Articular chondrocyte of knee joint (primary cell): Measurements from ENCODE around the gene LRRC56. TPM values are rescaled to one million over a fixed set of nuclear protein-coding genes. Genes with fewer than 3 reads are reported as not detected.

Experiments
- small RNA-seq: library from RNA; depleted of rRNA; stranded (forward); fragments of <200 nt; gene quantifications from one replicate; pipeline ENCODE3, GENCODE V24; 2012
- total RNA-seq: library from RNA; depleted of rRNA; stranded (reverse); fragments of >200 nt; gene quantifications from 2 replicates; pipeline ENCODE4 v1.2.3, GENCODE V29; 2012

LRRC56 gene
- total RNA-seq: 0.54 and 0.91 TPM in 2 replicates

DNA sequence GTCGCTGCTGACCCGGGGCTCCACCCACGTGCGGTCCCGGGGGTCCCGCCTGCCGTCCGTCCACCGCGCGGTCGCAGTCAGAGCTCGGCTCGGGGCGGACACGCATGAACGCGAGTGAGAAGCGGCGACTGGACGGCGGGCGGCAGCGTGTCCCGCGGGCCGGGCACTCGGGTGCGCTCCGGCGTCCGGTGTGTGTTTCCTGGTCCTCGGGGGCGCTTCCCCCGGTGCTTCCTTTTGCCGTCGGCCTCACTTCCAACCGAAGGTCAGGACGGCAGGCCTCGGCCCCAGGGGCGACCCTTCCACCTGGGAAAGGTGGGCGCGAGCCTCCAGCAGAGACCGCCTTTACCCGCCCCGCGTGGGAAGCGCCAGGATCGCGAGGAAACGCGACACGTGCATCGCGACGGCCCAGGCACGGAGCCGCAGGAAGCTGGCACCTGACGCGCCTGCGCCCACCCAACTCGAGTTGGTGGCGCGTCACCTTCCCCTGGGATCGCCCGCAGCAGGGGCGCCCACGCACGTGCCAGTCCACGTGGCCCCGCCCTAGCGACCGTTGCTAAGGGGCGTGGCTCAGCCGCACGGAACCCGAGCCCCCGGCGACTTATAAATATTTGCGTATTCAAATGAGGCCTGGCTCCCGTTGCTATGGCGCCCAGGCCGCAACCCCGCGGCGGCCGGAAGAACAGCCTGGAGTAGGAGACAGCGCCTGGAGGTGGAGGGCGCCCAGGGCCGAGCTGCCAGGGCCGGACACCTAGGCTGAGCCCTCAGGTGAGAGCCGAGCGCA is at the start of gene LRRC56:
Gene LRRC56 (plus strand): TSS at position 687 of the 781 bp plus-strand sequence. CDS start 3,158 bp downstream, outside the sequence.

GRCh38 chr11:506995-507726 is 30.2 kb upstream of the LRRC56 start, which contains the start of gene RNH1:
Gene RNH1 (minus strand): TSS chr11:507242. CDS start chr11:502162, 5,080 bp downstream.

DNA sequence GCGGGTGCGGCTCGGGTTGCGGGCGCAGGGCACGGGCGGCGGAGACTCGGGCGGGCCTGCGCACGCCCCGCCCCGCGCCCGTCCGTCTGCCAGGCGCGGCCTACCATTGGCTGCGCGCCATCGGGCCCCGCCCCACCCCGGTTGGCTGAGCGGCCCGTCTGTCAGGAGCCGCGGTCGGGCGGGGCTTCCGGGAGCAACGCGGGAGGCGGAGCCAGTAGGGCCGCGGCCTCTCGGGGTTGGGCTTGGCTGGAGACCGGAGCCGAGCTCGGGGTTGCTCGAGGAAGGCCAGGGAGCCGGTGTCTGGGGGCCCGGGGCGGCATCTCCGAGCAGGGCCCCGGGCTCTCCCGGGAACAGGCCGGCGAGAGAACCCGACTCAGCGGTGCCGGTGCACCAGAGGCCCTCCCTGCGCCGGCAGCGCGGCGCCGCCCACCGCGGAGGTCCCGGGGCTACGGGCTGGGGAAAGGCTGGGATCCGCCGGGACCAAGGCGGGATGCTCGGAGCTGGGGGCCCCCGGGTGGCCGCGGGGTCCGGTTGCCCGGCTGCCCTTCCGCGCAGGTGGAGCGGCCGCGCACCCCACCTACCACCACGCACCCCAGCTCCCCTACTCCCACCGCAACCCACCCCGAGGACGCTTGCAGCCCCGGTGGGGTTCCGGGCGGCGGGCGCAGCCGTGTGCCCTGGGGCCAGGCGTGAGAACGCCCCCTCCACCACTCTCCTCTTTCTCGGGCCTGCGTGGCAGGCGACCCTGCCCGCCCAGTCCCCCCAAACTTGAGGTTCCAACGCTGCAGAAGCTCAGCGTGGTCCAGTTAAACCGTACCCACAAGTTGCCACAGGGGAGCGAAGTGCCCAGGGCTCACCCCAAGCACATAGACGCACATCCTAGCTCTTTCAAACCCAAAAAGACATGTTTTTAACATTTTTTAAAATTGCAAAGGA is 1.5 kb upstream of the LRRC56 start, which contains the start of gene HRAS:
Gene HRAS (minus strand): TSS at position 58 of the 936 bp plus-strand sequence.

DNA sequence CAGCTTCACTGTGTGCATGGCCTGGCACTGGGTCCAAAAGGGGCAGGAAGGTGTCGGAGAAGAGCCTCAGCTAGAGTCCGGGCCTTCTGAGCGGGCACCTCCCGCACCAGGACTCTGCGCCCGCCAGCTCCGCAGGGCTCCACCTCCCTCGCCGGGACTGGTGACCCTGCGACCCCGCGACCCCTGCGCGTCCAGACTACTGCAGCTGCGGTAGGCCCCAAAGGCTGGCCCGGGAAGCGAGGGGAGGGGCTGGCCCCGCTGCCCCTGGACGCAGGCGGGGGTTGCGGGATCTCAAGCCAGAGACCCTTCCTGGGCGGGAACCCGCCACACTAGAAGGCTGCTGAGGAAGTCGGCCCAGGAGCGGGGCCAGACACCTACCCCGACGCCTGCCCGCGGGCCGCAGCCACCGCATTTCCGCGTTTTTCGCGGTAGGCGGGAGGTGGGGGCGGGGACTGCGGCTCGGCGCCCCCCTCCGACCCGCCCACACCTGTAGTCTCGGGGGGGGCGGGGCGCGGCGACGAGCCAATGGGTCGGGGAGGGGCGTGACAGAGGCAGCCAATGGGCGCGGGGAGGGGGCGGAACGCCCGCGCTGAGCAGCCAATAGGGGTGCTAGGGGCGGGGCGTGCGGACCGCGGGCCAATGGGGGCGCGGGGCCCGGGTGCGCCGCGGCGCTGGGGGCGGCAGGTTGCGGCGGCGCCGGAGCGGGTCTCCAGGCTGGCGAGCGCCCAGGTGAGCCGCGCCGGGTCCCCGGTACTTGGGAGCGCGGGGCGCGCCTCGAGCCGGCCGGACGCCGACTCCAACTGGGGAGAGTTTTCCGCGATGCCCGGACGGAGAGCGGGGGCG is 23.2 kb downstream of the LRRC56 start, which contains the start of the genes LMNTD2 and RASSF7:
Gene LMNTD2 (minus strand): TSS at position 434 of the 843 bp plus-strand sequence. CDS start 22 bp downstream, at position 412.
Gene RASSF7 (plus strand): TSS at position 666 of the 843 bp plus-strand sequence. CDS start 799 bp downstream, outside the sequence.

GRCh38 chr11:575996-576768 is 38.9 kb downstream of the LRRC56 start, which contains the start of gene PHRF1:
Gene PHRF1 (plus strand): TSS chr11:576470. CDS start chr11:581513, 5,043 bp downstream.

Small RNA genes lying within 50 kb of the gene (small RNA-seq; reads per million reads assigned to genes)
- 392 reads per million, percentile 99 among the genes with 10 or more reads in this experiment for gene MIR210

Other genes with a start within 250 kb of the LRRC56 start
- gene PGGHG, start 248.4 kb upstream of the LRRC56 start, total RNA-seq: 7.0 and 11.0 TPM in 2 replicates
- gene IFITM5, start 238.0 kb upstream of the LRRC56 start, total RNA-seq: not detected in 2 replicates
- 63.3 and 122 TPM in 2 replicates for gene IFITM2, start 229.7 kb upstream of the LRRC56 start, total RNA-seq
- 44.9 and 51.7 TPM in 2 replicates for gene IFITM1, start 223.5 kb upstream of the LRRC56 start, total RNA-seq
- 103 and 138 TPM in 2 replicates for gene IFITM3, start 216.7 kb upstream of the LRRC56 start, total RNA-seq
- 0.52 and 0.65 TPM in 2 replicates for gene B4GALNT4, start 168.0 kb upstream of the LRRC56 start, total RNA-seq
- 0.52 and 1.2 TPM in 2 replicates for gene PKP3, start 143.3 kb upstream of the LRRC56 start, total RNA-seq
- 14.0 and 19.3 TPM in 2 replicates for gene SIGIRR, start 122.5 kb upstream of the LRRC56 start, total RNA-seq
- gene ANO9, start 95.5 kb upstream of the LRRC56 start, total RNA-seq: not detected in 2 replicates
- gene PTDSS2, start 87.2 kb upstream of the LRRC56 start, total RNA-seq: 23.2 and 24.0 TPM in 2 replicates
- 292 and 316 TPM in 2 replicates for gene RNH1, start 30.3 kb upstream of the LRRC56 start, total RNA-seq
- 27.3 and 34.6 TPM in 2 replicates for gene HRAS, start 2.0 kb upstream of the LRRC56 start, total RNA-seq
- gene LMNTD2, start 23.2 kb downstream of the LRRC56 start, total RNA-seq: 0.26 and 0.32 TPM in 2 replicates
- 2.2 and 7.2 TPM in 2 replicates for gene RASSF7, start 23.4 kb downstream of the LRRC56 start, total RNA-seq
- 20.2 and 20.4 TPM in 2 replicates for gene PHRF1, start 38.9 kb downstream of the LRRC56 start, total RNA-seq
- 9.0 and 9.1 TPM in 2 replicates for gene IRF7, start 78.4 kb downstream of the LRRC56 start, total RNA-seq
- not detected in 2 replicates for gene CDHR5, start 87.4 kb downstream of the LRRC56 start, total RNA-seq
- gene SCT, start 89.7 kb downstream of the LRRC56 start, total RNA-seq: not detected in 2 replicates
- gene DRD4, start 99.7 kb downstream of the LRRC56 start, total RNA-seq: not detected in 2 replicates
- 24.9 and 29.7 TPM in 2 replicates for gene DEAF1, start 157.7 kb downstream of the LRRC56 start, total RNA-seq
- gene TMEM80, start 158.3 kb downstream of the LRRC56 start, total RNA-seq: 11.1 and 15.0 TPM in 2 replicates
- gene EPS8L2, start 168.7 kb downstream of the LRRC56 start, total RNA-seq: 26.9 and 28.9 TPM in 2 replicates
- gene TALDO1, start 209.9 kb downstream of the LRRC56 start, total RNA-seq: 223 and 244 TPM in 2 replicates
- gene GATD1, start 240.0 kb downstream of the LRRC56 start, total RNA-seq: 21.0 and 26.9 TPM in 2 replicates